Liver (tissue), 3 donors: ENCODE results near the gene NKRF.

Experiments used
- CTCF ChIP-seq: fragments of 150-350 bp; IDR thresholded peaks from 2 replicates; pipeline ENCODE4 v1.5.1; 2017; ENCODE audit warnings: improper control_type of control experiment, low read depth, low read length; ENCODE audit not compliant: missing input control
- HNF4G ChIP-seq: IDR thresholded peaks from 2 replicates; pipeline ENCODE4 v1.6.1; 2016; ENCODE audit warnings: antibody characterized with exemption
- donor health status: healthy.
- donor health status: healthy.

GRCh38 chrX:119655125-119655524 lies 48.9 kb upstream of the NKRF start:
- TF ChIP-seq CTCF (no peak), HNF4G (no peak)
